Transverse colon (tissue), 4 donors: ENCODE data around the gene TIGD1. TPM values are rescaled to one million over a fixed set of nuclear protein-coding genes. Genes with fewer than 3 reads are reported as not detected.

Source experiments
- DNase-seq: peaks from one replicate; pipeline ENCODE4 v3.0.0-alpha.2; 2019
- H3K27ac ChIP-seq, 4 donors: fragments of 200-600 bp; sonication (generic); 2 replicates each; pipeline ENCODE4 v1.5.1; 2016 to 2018; ENCODE audit warnings: inconsistent platforms in 4 of 4
- H3K27me3 ChIP-seq: fragments of 200-600 bp; sonication (generic); 2 replicates; pipeline ENCODE4 v1.5.1; 2017; ENCODE audit warnings: inconsistent platforms
- H3K36me3 ChIP-seq, 4 donors: fragments of 200-600 bp; sonication (generic); 2 replicates each; pipeline ENCODE4 v1.5.1; 2017 to 2019; ENCODE audit warnings: inconsistent platforms in 4 of 4
- H3K4me1 ChIP-seq, 4 donors: fragments of 200-600 bp; sonication (generic); 2 replicates each; pipeline ENCODE4 v1.5.1; 2017 to 2020; ENCODE audit warnings: inconsistent platforms in 4 of 4
- H3K4me3 ChIP-seq, 4 donors: fragments of 200-600 bp; sonication (generic); 1 replicate in 1 of 4; 2 replicates in 3 of 4; pipeline versions ENCODE4 v1.5.1 to v1.6.1; 2017 to 2019; ENCODE audit warnings: inconsistent platforms in 4 of 4
- H3K9me3 ChIP-seq, 2 donors: fragments of 200-600 bp; sonication (generic); 2 replicates each; pipeline ENCODE4 v1.5.1; 2017 to 2019; ENCODE audit warnings: inconsistent platforms in 2 of 2
- EP300 ChIP-seq: sonication (generic); formaldehyde crosslinking; IDR thresholded peaks from one replicate; pipeline ENCODE4 v1.6.1; 2017; ENCODE audit warnings: antibody characterized with exemption, low read depth
- POLR2A ChIP-seq: fragments of 450-650 bp; IDR thresholded peaks from one replicate; pipeline ENCODE4 v1.6.1; 2016; ENCODE audit warnings: antibody characterized with exemption, mild to moderate bottlenecking, moderate library complexity
- POLR2AphosphoS5 ChIP-seq, 3 donors: sonication (generic); formaldehyde crosslinking; IDR thresholded peaks; one replicate each; pipeline ENCODE4 v1.6.1; 2016; ENCODE audit warnings: antibody characterized with exemption in 3 of 3
- WGBS, 2 donors: methylation state at CpG; one replicate each; pipeline ENCODE4 v1.1.5; 2018; ENCODE audit warnings: low coverage in 1 of 2; 5-methylcytosine and 5-hydroxymethylcytosine counted together
- in situ Hi-C, 4 donors: fragments of 200-750 bp; cut with MboI; loops; one replicate each; pipeline versions ENCODE4 v1.15.0 to v1.15.1; 2017; ENCODE audit warnings: low sequenced_read_pairs in 3 of 4, low pct_ligation_motif_present in 1 of 4, low pct_unique_long_range_greater_than_20kb in 1 of 4
- intact Hi-C: fragments of 100-400 bp; cut with DNase I; formaldehyde crosslinking; loops from one replicate; pipeline ENCODE4 v1.15.1; 2023; ENCODE audit warnings: low total_unique reads
- total RNA-seq, 4 donors: library from RNA; depleted of rRNA; stranded (reverse); fragments of >200 nt; gene quantifications; one replicate each; pipeline ENCODE4 v1.1.0, GENCODE V29; 2016
- TF ChIP-seq, protein P1 (sequence below), 5 experiments: fragments of 200-600 bp in 3 of 5; fragments of 450-650 bp in 2 of 5; sonication (generic) in 3 of 5; IDR thresholded peaks; 1 replicate in 2 of 5; 2 replicates in 3 of 5; pipeline ENCODE4 v1.5.1; 2016 to 2017; ENCODE audit warnings: antibody characterized with exemption in 5 of 5, inconsistent platforms in 3 of 5, mild to moderate bottlenecking in 2 of 5, moderate library complexity in 1 of 5

TIGD1 gene
- total RNA-seq, 4 donors from 2014 or later: 4.6 to 23.1 (median 11.9) TPM

DNA sequence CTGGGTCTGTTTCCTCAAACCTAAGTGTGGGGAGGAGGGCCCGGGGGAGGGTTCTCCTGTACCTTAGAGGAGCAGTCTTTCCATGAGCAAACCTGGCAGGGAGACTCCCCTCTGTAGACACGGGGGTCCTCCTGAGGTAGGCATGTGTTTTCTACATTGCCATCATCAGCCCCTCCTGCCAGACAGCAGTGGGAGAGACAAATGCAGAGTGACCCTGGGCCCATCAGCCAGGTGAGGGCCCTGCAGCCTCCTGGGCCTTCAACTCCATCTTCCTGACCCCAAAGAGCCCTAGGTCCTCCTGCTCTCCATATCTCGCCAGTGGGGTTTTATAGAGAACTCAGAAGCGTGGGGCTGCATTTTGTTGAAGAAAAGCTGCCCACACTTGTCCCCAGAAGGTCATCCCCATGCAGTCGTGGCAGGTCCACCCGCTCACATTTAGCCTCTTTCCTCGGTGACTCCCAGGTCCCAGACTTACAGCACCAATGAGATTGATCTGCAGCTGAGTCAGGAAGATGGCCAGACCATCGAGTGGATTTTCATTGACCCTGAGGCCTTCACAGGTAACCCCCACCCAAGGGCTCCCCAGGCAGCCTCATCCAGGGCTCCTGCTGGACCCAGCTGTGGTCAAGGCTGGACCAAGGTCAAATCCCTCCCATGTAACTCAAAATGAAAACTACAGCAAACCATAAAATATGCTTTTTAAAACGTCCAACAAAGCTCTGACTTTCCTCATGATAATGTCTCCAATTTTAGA is 8.2 kb downstream of the TIGD1 start:
- peaks cover 33% of the 10 kb centered on the region for H3K27me3 ChIP-seq
- in situ Hi-C loops (no loop called here), intact Hi-C loops (no loop called here)
- no peak overlapping the region for H3K4me3 ChIP-seq
- no peaks in the 10 kb centered on the region for H3K9me3 ChIP-seq
- no peak for DNase-seq
- TF ChIP-seq, protein P1, sequence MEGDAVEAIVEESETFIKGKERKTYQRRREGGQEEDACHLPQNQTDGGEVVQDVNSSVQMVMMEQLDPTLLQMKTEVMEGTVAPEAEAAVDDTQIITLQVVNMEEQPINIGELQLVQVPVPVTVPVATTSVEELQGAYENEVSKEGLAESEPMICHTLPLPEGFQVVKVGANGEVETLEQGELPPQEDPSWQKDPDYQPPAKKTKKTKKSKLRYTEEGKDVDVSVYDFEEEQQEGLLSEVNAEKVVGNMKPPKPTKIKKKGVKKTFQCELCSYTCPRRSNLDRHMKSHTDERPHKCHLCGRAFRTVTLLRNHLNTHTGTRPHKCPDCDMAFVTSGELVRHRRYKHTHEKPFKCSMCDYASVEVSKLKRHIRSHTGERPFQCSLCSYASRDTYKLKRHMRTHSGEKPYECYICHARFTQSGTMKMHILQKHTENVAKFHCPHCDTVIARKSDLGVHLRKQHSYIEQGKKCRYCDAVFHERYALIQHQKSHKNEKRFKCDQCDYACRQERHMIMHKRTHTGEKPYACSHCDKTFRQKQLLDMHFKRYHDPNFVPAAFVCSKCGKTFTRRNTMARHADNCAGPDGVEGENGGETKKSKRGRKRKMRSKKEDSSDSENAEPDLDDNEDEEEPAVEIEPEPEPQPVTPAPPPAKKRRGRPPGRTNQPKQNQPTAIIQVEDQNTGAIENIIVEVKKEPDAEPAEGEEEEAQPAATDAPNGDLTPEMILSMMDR (IDR thresholded peaks at IDR 0.05): no peak
- no peak for TF ChIP-seq POLR2AphosphoS5 (IDR thresholded peaks at IDR 0.05)
- no peak for TF ChIP-seq EP300
- no peak for TF ChIP-seq POLR2A
- H3K27ac ChIP-seq: no peak overlapping the region
- H3K4me1 ChIP-seq: no peaks in the 10 kb centered on the region
- WGBS, 2 donors: 64% methylated on average over 9 of the region's 9 CpGs; no CpG with 5 or more reads in 1 of the 2 donors
- H3K36me3 ChIP-seq: no peaks in the 10 kb centered on the region

DNA sequence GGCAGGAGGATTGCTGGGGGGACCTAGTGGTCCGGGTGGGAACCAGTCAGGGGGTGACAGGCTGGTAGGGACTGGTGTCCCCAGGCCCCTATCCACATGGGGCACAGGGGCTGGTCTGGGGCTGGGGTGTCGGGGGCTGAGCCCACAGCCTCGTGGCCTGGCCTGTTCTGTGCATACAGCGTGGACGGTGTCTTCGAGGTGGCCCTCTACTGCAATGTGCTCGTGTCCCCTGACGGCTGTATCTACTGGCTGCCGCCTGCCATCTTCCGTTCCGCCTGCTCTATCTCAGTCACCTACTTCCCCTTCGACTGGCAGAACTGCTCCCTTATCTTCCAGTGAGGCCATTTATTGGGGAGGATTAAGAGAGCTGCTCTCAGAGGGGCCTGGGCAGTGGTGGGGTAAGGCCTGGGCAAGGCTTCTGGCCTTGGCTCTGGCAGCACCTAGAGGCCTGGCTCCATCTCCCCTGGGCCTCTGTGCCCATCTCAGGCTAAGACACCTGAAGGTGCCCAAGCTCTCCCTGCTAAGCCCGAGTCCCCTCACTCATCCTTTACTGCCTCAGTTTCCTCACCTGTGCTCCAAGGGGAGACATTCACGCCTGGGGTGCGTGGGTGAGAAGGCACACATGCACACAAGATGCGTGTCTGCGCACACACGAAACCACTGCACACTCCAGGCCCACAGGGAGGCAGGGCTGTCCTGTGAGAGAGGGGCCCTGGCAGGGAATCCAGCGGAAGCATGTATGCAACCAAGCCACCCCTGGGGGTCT is 9.0 kb downstream of the TIGD1 start:
- in situ Hi-C loops: no loop called here
- Histone ChIP-seq H3K9me3 (no peaks in the 10 kb centered on the region), H3K4me1 (no peaks in the 10 kb centered on the region), H3K27me3 (peaks cover 35% of the 10 kb centered on the region), H3K27ac (no peak overlapping the region), H3K4me3 (no peak overlapping the region), H3K36me3 (no peaks in the 10 kb centered on the region)
- TF ChIP-seq POLR2A (no peak), EP300 (no peak), POLR2AphosphoS5 (IDR thresholded peaks at IDR 0.05) (no peak)
- TF ChIP-seq, protein P1 (IDR thresholded peaks at IDR 0.05): no peak
- WGBS, 2 donors: 68 to 100% methylated on average over 1 to 19 of the region's 19 CpGs
- DNase-seq: no peak
- intact Hi-C loops: no loop called here

DNA sequence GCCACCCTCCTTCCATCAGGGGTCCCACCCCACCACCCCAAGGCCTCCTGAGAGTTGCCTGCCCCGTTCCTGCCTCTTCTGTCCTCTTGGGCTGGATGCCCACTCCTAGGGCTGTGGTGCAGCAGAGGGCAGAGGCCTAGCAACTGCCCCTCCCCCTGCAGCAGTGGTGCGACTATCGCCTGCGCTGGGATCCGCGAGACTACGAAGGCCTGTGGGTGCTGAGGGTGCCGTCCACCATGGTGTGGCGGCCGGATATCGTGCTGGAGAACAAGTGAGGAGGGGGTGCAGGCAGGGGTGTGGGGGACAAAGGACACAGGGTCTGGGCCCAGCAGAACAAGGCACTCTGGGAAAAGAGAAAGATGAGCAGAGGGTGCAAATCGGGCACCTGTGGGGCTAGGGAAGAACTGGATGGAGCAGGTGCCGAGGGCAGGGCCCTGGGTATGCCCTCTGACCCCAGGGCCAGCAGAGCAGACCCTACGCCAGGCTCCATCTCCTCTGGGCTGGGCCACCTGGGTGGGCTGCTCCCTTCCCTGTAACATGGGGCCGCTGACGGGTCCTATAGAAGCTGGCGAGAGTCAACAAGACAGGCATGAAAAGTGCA is 9.8 kb downstream of the TIGD1 start:
- Histone ChIP-seq H3K36me3 (no peaks in the 10 kb centered on the region), H3K27me3 (peaks cover 35% of the 10 kb centered on the region), H3K9me3 (no peaks in the 10 kb centered on the region), H3K4me3 (no peak overlapping the region), H3K4me1 (no peaks in the 10 kb centered on the region), H3K27ac (no peak overlapping the region)
- TF ChIP-seq EP300: no peak
- TF ChIP-seq, protein P1 (IDR thresholded peaks at IDR 0.05): no peak
- no peak for TF ChIP-seq POLR2A
- TF ChIP-seq POLR2AphosphoS5 (IDR thresholded peaks at IDR 0.05): no peak
- intact Hi-C loops (no loop called here), in situ Hi-C loops (no loop called here)
- 77% methylated on average over 17 of the region's 17 CpGs; no CpG with 5 or more reads in 1 of the 2 donors for WGBS, 2 donors
- DNase-seq: no peak
